Measurements from ENCODE around the gene TMEM72.

Gene TMEM72

DNA sequence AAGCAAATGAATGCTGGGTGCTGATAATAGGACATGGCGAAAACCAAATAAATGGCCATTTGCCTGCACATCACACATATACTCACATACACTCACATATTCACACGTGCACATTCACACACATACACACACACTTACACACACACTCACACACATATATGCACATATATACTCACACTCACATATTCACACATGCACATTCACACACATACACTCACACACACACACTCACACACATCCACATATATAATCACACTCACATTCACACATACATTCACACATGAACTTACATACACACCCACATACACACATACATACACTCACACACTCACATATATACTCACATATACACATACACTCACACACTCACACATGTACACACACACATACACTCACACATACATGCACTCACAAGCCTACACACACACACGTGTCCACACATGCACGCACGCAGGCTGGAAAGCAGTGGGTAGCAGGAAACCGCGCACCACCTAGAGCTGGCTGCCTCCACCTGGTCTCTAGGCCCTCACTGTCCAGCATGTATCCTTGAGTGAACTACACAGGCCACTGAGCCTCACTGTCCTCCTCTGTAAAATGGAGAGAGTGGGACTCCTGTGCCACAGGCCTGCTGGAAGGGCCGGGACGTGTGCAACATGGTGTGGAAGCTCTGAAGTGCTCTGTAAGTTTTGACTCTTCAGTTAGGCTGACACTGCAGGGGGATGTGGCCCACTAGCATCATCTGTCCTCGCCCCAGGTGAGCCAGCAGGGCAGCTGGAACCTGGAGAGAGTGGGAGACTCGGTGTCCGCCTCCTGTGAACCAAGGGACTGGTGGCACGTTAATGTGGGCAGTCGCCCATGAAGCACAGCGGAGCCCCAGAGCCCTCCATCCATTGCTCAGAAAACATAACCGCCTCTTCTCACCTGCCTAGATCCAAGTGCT is 14.9 kb downstream of the TMEM72 start:
- ChIA-PET CTCF (no interaction called here), POLR2A (ENCODE audit: low non-redundant PET) (no interaction called here)
- DNase-seq (ENCODE audit: low spot score): no peak
- H3K27ac ChIP-seq: no peak overlapping the region
- TF ChIP-seq, protein P1, sequence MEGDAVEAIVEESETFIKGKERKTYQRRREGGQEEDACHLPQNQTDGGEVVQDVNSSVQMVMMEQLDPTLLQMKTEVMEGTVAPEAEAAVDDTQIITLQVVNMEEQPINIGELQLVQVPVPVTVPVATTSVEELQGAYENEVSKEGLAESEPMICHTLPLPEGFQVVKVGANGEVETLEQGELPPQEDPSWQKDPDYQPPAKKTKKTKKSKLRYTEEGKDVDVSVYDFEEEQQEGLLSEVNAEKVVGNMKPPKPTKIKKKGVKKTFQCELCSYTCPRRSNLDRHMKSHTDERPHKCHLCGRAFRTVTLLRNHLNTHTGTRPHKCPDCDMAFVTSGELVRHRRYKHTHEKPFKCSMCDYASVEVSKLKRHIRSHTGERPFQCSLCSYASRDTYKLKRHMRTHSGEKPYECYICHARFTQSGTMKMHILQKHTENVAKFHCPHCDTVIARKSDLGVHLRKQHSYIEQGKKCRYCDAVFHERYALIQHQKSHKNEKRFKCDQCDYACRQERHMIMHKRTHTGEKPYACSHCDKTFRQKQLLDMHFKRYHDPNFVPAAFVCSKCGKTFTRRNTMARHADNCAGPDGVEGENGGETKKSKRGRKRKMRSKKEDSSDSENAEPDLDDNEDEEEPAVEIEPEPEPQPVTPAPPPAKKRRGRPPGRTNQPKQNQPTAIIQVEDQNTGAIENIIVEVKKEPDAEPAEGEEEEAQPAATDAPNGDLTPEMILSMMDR (conservative IDR thresholded peaks at IDR 0.05; ENCODE audit: low read depth): no peak

- POLR2A ChIA-PET (ENCODE audit: low non-redundant PET): no interaction called here
- TF ChIP-seq, protein P1 (conservative IDR thresholded peaks at IDR 0.05; ENCODE audit: low read depth): no peak
- no peak overlapping the region for H3K27ac ChIP-seq
- DNase-seq (ENCODE audit: low spot score): no peak
- CTCF ChIA-PET: interaction anchor here (0.7 kb wide), 1 partner anchor 51 kb away, joined by 3 read pairs; no protein-coding TSS in a partner anchor
Measured at GRCh38 chr10:44926751-44927351, 15.7 kb downstream of the TMEM72 start.

DNA sequence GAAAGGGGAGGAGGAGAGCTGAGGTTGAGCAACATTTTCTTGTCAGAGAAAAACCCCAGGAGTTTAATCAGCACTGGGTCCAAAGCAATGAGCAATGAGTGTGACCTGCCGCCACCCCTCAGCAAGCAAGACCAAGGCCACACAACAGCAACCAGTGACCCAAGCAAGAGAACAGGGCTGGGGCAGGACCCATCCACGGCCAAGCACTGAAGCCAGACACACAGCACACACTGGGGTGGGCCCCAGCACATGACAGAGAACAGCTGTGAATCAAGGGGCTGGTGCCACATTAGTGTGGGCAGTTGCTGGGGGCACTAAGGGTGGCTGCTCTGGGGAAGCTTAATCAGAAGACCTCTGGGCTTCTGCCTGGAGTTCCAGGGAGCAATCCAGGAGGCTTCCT is 16.2 kb downstream of the TMEM72 start:
- no peak overlapping the region for H3K27ac ChIP-seq
- CTCF ChIA-PET: interaction anchor here (0.7 kb wide), 1 partner anchor 50 kb away, joined by 3 read pairs; no protein-coding TSS in a partner anchor
- POLR2A ChIA-PET (ENCODE audit: low non-redundant PET): no interaction called here
- TF ChIP-seq, protein P1 (conservative IDR thresholded peaks at IDR 0.05; ENCODE audit: low read depth): no peak
- DNase-seq (ENCODE audit: low spot score): no peak

DNA sequence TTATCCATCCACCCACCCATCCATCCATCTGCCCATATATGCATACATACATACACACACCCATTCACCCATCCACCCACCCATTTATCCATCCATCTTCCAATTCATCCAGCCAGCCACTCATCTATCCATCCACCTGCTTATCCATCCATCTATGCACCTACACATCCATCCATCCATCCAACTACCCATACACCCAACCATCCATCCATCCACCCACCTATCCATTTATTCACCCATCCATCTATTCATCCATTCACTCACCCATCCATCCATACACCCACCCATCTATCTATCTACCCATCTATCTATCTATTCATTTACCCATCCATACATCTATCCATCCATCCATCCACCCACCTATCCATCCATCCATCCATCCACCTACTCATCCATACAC is 17.3 kb downstream of the TMEM72 start:
- TF ChIP-seq, protein P1 (conservative IDR thresholded peaks at IDR 0.05; ENCODE audit: low read depth): no peak
- no peak for DNase-seq (ENCODE audit: low spot score)
- no peak overlapping the region for H3K27ac ChIP-seq
- POLR2A ChIA-PET (ENCODE audit: low non-redundant PET): no interaction called here
- CTCF ChIA-PET: interaction anchor here (0.6 kb wide), 1 partner anchor 623 kb away, joined by 5 read pairs; no protein-coding TSS in a partner anchor

DNA sequence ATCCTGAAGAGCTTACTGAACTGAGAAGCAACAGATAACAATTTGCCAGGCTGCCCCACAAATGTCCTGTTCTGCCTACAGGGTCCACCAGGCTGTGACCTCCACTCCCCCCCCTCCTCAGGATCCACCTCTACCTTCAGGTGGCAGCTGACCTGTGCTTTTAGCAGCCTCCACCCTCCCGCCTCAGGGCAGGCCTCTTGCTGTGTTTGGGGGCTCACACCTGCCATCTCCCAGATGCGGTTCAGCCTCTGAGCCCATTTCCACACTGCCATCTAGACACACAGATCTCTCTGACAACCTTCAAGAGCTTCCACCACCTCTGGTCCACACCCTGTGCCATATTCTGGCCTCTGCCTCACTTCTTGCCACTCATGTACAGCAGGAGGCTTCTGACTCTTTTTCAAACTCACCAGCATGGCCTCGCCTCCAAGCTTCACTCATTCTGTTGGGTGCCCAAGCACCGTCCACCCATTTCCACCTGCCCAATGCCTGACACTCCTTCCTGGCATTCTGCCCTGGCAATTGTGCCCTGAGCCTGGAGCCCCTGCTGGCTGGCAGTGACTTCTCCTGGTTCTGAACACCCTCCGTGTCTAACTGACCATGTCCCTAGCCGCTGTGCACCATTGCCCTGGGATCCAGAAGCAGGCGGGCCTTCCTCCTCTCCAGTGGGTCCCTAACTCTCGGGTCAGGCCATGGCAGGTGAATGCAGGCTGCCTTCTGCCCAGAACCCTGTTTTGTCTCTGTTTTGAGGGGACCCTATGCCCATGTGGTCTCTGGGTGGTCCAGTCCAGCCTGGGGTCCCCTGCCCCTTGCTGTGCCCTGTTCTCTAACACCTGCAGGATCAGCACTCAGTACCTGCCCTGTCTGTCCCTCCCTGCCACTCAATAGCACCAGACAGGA is 18.5 kb downstream of the TMEM72 start:
- CTCF ChIA-PET: no interaction called here
- no peak for DNase-seq (ENCODE audit: low spot score)
- TF ChIP-seq, protein P1 (conservative IDR thresholded peaks at IDR 0.05; ENCODE audit: low read depth): no peak
- H3K27ac ChIP-seq: no peak overlapping the region
- POLR2A ChIA-PET (ENCODE audit: low non-redundant PET): no interaction called here

Measured in RWPE1 (cell line).